Skeletal muscle satellite cell (primary cell): ENCODE results near the gene NACC1.

Experiments
- H3K27me3 ChIP-seq: 2 replicates; pipeline ENCODE4 v1.7.0; 2013; ENCODE audit warnings: low read length; ENCODE audit not compliant: control insufficient read depth, insufficient read depth
- H3K36me3 ChIP-seq: 2 replicates; pipeline ENCODE4 v1.7.0; 2013; ENCODE audit warnings: mild to moderate bottlenecking, control low read depth, low read length; ENCODE audit not compliant: insufficient read depth
- H3K4me1 ChIP-seq: 2 replicates; pipeline ENCODE4 v1.7.0; 2013; ENCODE audit warnings: low read length; ENCODE audit not compliant: control insufficient read depth, insufficient read depth
- H3K4me2 ChIP-seq: 2 replicates; pipeline ENCODE4 v1.7.0; 2013; ENCODE audit warnings: mild to moderate bottlenecking, low read length
- H3K4me3 ChIP-seq: 2 replicates; pipeline ENCODE4 v1.7.0; 2013; ENCODE audit warnings: low read length
- H3K9ac ChIP-seq: 2 replicates; pipeline ENCODE4 v1.7.0; 2013; ENCODE audit warnings: mild to moderate bottlenecking, low read depth, low read length, moderate library complexity
- H3K9me3 ChIP-seq: replicated peaks from 2 replicates; pipeline ENCODE4 v1.7.0; 2013; ENCODE audit warnings: mild to moderate bottlenecking, control low read depth, low read length

The NACC1 gene

GRCh38 chr19:13118424-13119193 lies 545 bp downstream of the NACC1 start:
- peak overlapping the region; percentile 93 for H3K9ac ChIP-seq
- H3K4me1 ChIP-seq = peaks cover 52% of the 10 kb centered on the region
- H3K27me3 ChIP-seq = no peaks in the 10 kb centered on the region
- H3K36me3 ChIP-seq = peaks cover 22% of the 10 kb centered on the region
- H3K4me3 ChIP-seq = peak overlapping the region; percentile 91
- no peaks in the 10 kb centered on the region for H3K9me3 ChIP-seq
- H3K4me2 ChIP-seq = peak overlapping the region; percentile 95

GRCh38 chr19:13119627-13120026 lies 1.6 kb downstream of the NACC1 start:
- Histone ChIP-seq H3K9me3 (no peaks in the 10 kb centered on the region), H3K4me2 (peak overlapping the region; percentile 95), H3K9ac (peak overlapping the region; percentile 93), H3K4me1 (peaks cover 52% of the 10 kb centered on the region), H3K27me3 (no peaks in the 10 kb centered on the region), H3K4me3 (peak overlapping the region; percentile 91), H3K36me3 (peaks cover 18% of the 10 kb centered on the region)

GRCh38 chr19:13120031-13120430 lies 2.0 kb downstream of the NACC1 start:
- Histone ChIP-seq H3K9ac (peak overlapping the region; percentile 93), H3K9me3 (no peaks in the 10 kb centered on the region), H3K36me3 (peaks cover 14% of the 10 kb centered on the region), H3K4me2 (peak overlapping the region; percentile 95), H3K4me1 (peaks cover 51% of the 10 kb centered on the region), H3K27me3 (no peaks in the 10 kb centered on the region), H3K4me3 (peak overlapping the region; percentile 91)

GRCh38 chr19:13120817-13121216 lies 2.8 kb downstream of the NACC1 start:
- Histone ChIP-seq H3K4me1 (peaks cover 43% of the 10 kb centered on the region), H3K9ac (peak overlapping the region; percentile 93)

GRCh38 chr19:13121551-13122274 lies 3.6 kb downstream of the NACC1 start:
- Histone ChIP-seq H3K9me3 (no peaks in the 10 kb centered on the region), H3K4me2 (peak overlapping the region; percentile 95), H3K9ac (peak overlapping the region; percentile 49), H3K27me3 (no peaks in the 10 kb centered on the region), H3K4me3 (peak overlapping the region; percentile 33), H3K36me3 (peaks cover 18% of the 10 kb centered on the region), H3K4me1 (peaks cover 42% of the 10 kb centered on the region)

More at GRCh38 chr19:13120817-13121216, 2.8 kb downstream of the NACC1 start:
- H3K27me3 ChIP-seq = no peaks in the 10 kb centered on the region
- peaks cover 12% of the 10 kb centered on the region for H3K36me3 ChIP-seq
- H3K4me2 ChIP-seq = peak overlapping the region; percentile 95
- H3K4me3 ChIP-seq = peak overlapping the region; percentile 91
- H3K9me3 ChIP-seq = no peaks in the 10 kb centered on the region

GRCh38 chr19:13122275-13122878 lies 4.3 kb downstream of the NACC1 start:
- H3K9me3 ChIP-seq = no peaks in the 10 kb centered on the region
- H3K27me3 ChIP-seq = no peaks in the 10 kb centered on the region
- H3K9ac ChIP-seq = no peak overlapping the region
- peaks cover 37% of the 10 kb centered on the region for H3K4me1 ChIP-seq
- peak overlapping the region; percentile 14 for H3K4me2 ChIP-seq
- peaks cover 19% of the 10 kb centered on the region for H3K36me3 ChIP-seq
- H3K4me3 ChIP-seq = no peak overlapping the region

GRCh38 chr19:13122980-13123957 lies 5.2 kb downstream of the NACC1 start:
- Histone ChIP-seq H3K27me3 (no peaks in the 10 kb centered on the region), H3K4me3 (no peak overlapping the region), H3K36me3 (peaks cover 19% of the 10 kb centered on the region), H3K9ac (no peak overlapping the region), H3K4me2 (no peak overlapping the region), H3K9me3 (no peaks in the 10 kb centered on the region), H3K4me1 (peaks cover 33% of the 10 kb centered on the region)

GRCh38 chr19:13127051-13127450 lies 9.0 kb downstream of the NACC1 start:
- Histone ChIP-seq H3K4me2 (no peak overlapping the region), H3K4me3 (no peak overlapping the region), H3K36me3 (peaks cover 21% of the 10 kb centered on the region), H3K9me3 (no peaks in the 10 kb centered on the region), H3K9ac (no peak overlapping the region), H3K27me3 (no peaks in the 10 kb centered on the region), H3K4me1 (peaks cover 12% of the 10 kb centered on the region)

- Histone ChIP-seq H3K36me3 (peaks cover 16% of the 10 kb centered on the region), H3K9me3 (no peaks in the 10 kb centered on the region), H3K4me3 (no peak overlapping the region), H3K4me2 (no peak overlapping the region), H3K27me3 (no peaks in the 10 kb centered on the region), H3K4me1 (peaks cover 20% of the 10 kb centered on the region), H3K9ac (no peak overlapping the region)
Observed at GRCh38 chr19:13127811-13128575, 9.9 kb downstream of the NACC1 start.

GRCh38 chr19:13128583-13128982 lies 10.5 kb downstream of the NACC1 start:
- Histone ChIP-seq H3K4me1 (peaks cover 24% of the 10 kb centered on the region), H3K9ac (no peak overlapping the region)

More at GRCh38 chr19:13128583-13128982, 10.5 kb downstream of the NACC1 start:
- no peak overlapping the region for H3K4me3 ChIP-seq
- peaks cover 18% of the 10 kb centered on the region for H3K36me3 ChIP-seq
- H3K9me3 ChIP-seq = no peaks in the 10 kb centered on the region
- H3K27me3 ChIP-seq = no peaks in the 10 kb centered on the region
- no peak overlapping the region for H3K4me2 ChIP-seq
